ENCODE data around the gene FOXO3. TPM values are rescaled to one million over a fixed set of nuclear protein-coding genes. Genes with fewer than 3 reads are reported as not detected.

The FOXO3 gene
- total and polyA plus RNA-seq, 2 of the 13 experiments (the other 11 are each of a cell fraction or from before 2014, with no cell fraction given), result 16.0 to 22.5 TPM

DNA sequence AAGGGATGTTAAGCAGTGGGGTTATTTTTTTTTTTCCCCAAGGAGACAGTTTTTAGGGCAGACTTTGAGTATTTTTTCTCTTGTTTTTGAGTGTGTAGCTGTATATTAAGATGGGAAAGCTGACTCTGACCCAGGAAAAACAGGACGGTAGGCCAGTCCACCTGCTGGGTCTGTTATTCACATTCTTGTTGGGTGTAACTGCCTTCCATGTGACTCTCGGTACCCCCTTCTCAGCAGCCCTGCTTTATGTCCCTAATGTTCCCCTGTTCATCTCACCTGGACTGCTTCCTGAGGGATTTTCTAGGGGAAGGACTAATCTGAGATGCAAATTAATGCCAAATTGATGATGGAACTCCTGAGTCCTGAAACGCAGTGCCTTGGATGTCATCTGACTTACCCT lies 21.9 kb downstream of the FOXO3 start:
- Histone ChIP-seq H3K27me3 (ENCODE audit: control insufficient read depth in 1 of 2, insufficient read depth in 2 of 2, low read length in 2 of 2) (no peaks in the 10 kb centered on the region), H3K4me1 (ENCODE audit: insufficient read depth, low read length) (peaks cover 77% of the 10 kb centered on the region), H4K20me1 (ENCODE audit: insufficient read depth, low read length) (peaks cover 84% of the 10 kb centered on the region), H2AFZ (ENCODE audit: low read length) (no peak overlapping the region), H3K27ac (ENCODE audit: extremely low read length, insufficient read depth, low read length) (no peak overlapping the region), H3K9me3 (ENCODE audit: low read length) (no peaks in the 10 kb centered on the region), H3K36me3 (replicated peaks in 1 of 2; ENCODE audit: control insufficient read depth in 1 of 2, insufficient read depth in 2 of 2, low read length in 2 of 2) (peaks cover 3 to 37% of the 10 kb centered on the region in 2 experiments), H3K9ac (ENCODE audit: insufficient read depth, low read depth, low read length) (no peak overlapping the region), H3K4me3 (replicated peaks in 1 of 3; ENCODE audit: insufficient read depth in 1 of 3, low read depth in 2 of 3, low read length in 3 of 3) (no peak overlapping the region), H3K79me2 (ENCODE audit: insufficient read depth, low read length) (peaks cover 91% of the 10 kb centered on the region), H3K4me2 (ENCODE audit: low read depth, low read length) (no peak overlapping the region)
- CTCF ChIA-PET (ENCODE audit: low intra/inter-chr PET ratio, low total read pairs), result no interaction called here
- no TSS peak for BruUV-seq (replicated peaks)
- ATAC-seq (no peak), DNase-seq (ENCODE audit: low spot score) (no peak), FAIRE-seq (no peak)
- TF ChIP-seq, protein P1, sequence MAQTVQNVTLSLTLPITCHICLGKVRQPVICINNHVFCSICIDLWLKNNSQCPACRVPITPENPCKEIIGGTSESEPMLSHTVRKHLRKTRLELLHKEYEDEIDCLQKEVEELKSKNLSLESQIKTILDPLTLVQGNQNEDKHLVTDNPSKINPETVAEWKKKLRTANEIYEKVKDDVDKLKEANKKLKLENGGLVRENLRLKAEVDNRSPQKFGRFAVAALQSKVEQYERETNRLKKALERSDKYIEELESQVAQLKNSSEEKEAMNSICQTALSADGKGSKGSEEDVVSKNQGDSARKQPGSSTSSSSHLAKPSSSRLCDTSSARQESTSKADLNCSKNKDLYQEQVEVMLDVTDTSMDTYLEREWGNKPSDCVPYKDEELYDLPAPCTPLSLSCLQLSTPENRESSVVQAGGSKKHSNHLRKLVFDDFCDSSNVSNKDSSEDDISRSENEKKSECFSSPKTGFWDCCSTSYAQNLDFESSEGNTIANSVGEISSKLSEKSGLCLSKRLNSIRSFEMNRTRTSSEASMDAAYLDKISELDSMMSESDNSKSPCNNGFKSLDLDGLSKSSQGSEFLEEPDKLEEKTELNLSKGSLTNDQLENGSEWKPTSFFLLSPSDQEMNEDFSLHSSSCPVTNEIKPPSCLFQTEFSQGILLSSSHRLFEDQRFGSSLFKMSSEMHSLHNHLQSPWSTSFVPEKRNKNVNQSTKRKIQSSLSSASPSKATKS (CRISPR knock-in tag; IDR thresholded peaks at IDR 0.05), result no peak
- TF ChIP-seq NFRKB (IDR thresholded peaks at IDR 0.05) (no peak), ZNF572 (CRISPR knock-in tag; IDR thresholded peaks at IDR 0.05) (no peak), ZNF20 (CRISPR knock-in tag; IDR thresholded peaks at IDR 0.05) (no peak), PRMT3 (CRISPR knock-in tag; IDR thresholded peaks at IDR 0.05; ENCODE audit: borderline replicate concordance, low read depth) (no peak), DMAP1 (CRISPR knock-in tag; IDR thresholded peaks at IDR 0.05) (no peak), ZNF263 (CRISPR knock-in tag; IDR thresholded peaks at IDR 0.05) (no peak), MED8 (CRISPR knock-in tag; IDR thresholded peaks at IDR 0.05; ENCODE audit: insufficient replicate concordance) (no peak), JUNB (CRISPR knock-in tag; IDR thresholded peaks at IDR 0.05; ENCODE audit: borderline replicate concordance) (no peak), ZSCAN22 (CRISPR knock-in tag; IDR thresholded peaks at IDR 0.05) (no peak), GABPB1 (CRISPR knock-in tag; IDR thresholded peaks at IDR 0.05) (no peak), CAMTA2 (CRISPR knock-in tag; IDR thresholded peaks at IDR 0.05; ENCODE audit: borderline replicate concordance) (no peak), FOXP1 (IDR thresholded peaks at IDR 0.05) (no peak), FOXP1 (CRISPR knock-in tag; IDR thresholded peaks at IDR 0.05) (no peak), PHF20 (CRISPR knock-in tag; IDR thresholded peaks at IDR 0.05) (no peak), CCAR2 (optimal IDR thresholded peaks at IDR 0.05; ENCODE audit: low read depth, low read length) (no peak)
- TF ChIP-seq, protein P2, sequence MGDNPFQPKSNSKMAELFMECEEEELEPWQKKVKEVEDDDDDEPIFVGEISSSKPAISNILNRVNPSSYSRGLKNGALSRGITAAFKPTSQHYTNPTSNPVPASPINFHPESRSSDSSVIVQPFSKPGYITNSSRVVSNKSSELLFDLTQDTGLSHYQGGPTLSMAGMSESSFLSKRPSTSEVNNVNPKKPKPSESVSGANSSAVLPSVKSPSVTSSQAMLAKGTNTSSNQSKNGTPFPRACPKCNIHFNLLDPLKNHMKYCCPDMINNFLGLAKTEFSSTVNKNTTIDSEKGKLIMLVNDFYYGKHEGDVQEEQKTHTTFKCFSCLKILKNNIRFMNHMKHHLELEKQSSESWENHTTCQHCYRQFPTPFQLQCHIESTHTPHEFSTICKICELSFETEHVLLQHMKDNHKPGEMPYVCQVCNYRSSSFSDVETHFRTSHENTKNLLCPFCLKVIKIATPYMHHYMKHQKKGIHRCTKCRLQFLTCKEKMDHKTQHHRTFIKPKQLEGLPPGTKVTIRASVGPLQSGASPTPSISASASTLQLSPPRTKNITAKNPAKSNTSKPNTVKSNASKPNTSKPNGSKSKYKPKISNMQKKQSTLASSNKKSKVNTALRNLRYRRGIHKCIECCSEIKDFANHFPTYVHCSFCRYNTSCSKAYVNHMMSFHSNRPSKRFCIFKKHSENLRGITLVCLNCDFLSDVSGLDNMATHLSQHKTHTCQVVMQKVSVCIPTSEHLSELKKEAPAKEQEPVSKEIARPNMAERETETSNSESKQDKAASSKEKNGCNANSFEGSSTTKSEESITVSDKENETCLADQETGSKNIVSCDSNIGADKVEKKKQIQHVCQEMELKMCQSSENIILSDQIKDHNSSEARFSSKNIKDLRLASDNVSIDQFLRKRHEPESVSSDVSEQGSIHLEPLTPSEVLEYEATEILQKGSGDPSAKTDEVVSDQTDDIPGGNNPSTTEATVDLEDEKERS (CRISPR knock-in tag; IDR thresholded peaks at IDR 0.05), result no peak
- TF ChIP-seq, protein P3, sequence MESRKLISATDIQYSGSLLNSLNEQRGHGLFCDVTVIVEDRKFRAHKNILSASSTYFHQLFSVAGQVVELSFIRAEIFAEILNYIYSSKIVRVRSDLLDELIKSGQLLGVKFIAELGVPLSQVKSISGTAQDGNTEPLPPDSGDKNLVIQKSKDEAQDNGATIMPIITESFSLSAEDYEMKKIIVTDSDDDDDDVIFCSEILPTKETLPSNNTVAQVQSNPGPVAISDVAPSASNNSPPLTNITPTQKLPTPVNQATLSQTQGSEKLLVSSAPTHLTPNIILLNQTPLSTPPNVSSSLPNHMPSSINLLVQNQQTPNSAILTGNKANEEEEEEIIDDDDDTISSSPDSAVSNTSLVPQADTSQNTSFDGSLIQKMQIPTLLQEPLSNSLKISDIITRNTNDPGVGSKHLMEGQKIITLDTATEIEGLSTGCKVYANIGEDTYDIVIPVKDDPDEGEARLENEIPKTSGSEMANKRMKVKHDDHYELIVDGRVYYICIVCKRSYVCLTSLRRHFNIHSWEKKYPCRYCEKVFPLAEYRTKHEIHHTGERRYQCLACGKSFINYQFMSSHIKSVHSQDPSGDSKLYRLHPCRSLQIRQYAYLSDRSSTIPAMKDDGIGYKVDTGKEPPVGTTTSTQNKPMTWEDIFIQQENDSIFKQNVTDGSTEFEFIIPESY (CRISPR knock-in tag; IDR thresholded peaks at IDR 0.05), result no peak
- TF ChIP-seq, protein P4, sequence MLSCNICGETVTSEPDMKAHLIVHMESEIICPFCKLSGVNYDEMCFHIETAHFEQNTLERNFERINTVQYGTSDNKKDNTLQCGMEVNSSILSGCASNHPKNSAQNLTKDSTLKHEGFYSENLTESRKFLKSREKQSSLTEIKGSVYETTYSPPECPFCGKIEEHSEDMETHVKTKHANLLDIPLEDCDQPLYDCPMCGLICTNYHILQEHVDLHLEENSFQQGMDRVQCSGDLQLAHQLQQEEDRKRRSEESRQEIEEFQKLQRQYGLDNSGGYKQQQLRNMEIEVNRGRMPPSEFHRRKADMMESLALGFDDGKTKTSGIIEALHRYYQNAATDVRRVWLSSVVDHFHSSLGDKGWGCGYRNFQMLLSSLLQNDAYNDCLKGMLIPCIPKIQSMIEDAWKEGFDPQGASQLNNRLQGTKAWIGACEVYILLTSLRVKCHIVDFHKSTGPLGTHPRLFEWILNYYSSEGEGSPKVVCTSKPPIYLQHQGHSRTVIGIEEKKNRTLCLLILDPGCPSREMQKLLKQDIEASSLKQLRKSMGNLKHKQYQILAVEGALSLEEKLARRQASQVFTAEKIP (CRISPR knock-in tag; IDR thresholded peaks at IDR 0.05; ENCODE audit: borderline replicate concordance), result no peak
- POLR2A ChIA-PET, result no interaction called here
- in situ Hi-C loops (cut with HindIII; ENCODE audit: extremely low pct_ligation_motif_present, low pct_unique_long_range_greater_than_20kb), result no loop called here
- 88% methylated on average over 3 of the region's 3 CpGs for WGBS (ENCODE audit: low lambda C conversion rate)
- intact Hi-C loops (cut with micrococcal nuclease; ENCODE audit: unreplicated experiment), result no loop called here
